Mucosa of stomach (tissue), 1 donor: ENCODE measurements around the gene CPNE7.

Source experiments
- H3K27me3 ChIP-seq: one replicate; pipeline ENCODE4 v1.7.0; 2013; ENCODE audit warnings: mild to moderate bottlenecking, low read length; ENCODE audit not compliant: control insufficient read depth, insufficient read depth
- H3K36me3 ChIP-seq: one replicate; pipeline ENCODE4 v1.7.0; 2013; ENCODE audit warnings: low read length; ENCODE audit not compliant: control insufficient read depth, insufficient read depth
- H3K4me1 ChIP-seq: one replicate; pipeline ENCODE4 v1.7.0; 2013; ENCODE audit warnings: mild to moderate bottlenecking, low read length; ENCODE audit not compliant: control insufficient read depth, insufficient read depth
- H3K4me3 ChIP-seq: one replicate; pipeline ENCODE4 v1.7.0; 2013; ENCODE audit warnings: low read length
- H3K9ac ChIP-seq: one replicate; pipeline ENCODE4 v1.7.0; 2013; ENCODE audit warnings: mild to moderate bottlenecking, low read length, moderate library complexity
- H3K9me3 ChIP-seq: one replicate; pipeline ENCODE4 v1.7.0; 2013; ENCODE audit warnings: mild to moderate bottlenecking, low read length, moderate library complexity; ENCODE audit not compliant: control insufficient read depth
- donor health status: Pancreatic carcinoma.

CPNE7 gene

DNA sequence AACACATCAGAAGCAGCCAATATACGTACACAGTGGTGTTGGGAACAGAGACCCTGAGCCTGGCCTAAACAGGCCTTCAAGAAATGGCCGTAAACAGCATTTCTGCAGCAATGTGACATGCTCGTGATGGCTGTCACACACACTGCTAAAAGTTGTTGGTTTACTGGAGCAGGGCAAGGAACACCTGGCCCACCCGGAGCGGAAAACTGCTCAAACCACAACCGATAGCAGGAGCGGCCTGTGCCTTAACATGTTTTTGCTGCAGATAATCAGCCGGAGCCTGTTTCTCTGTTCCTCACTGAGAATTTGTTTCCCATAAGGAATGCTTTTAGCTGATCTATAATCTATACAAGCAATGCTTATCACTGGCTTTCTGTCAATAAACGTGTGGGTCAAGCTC is 31.9 kb downstream of the CPNE7 start:
- H3K9me3 ChIP-seq, result no peaks in the 10 kb centered on the region
- H3K9ac ChIP-seq, result no peak overlapping the region
- no peaks in the 10 kb centered on the region for H3K4me1 ChIP-seq
- no peaks in the 10 kb centered on the region for H3K36me3 ChIP-seq
- peaks cover 18% of the 10 kb centered on the region for H3K27me3 ChIP-seq
- H3K4me3 ChIP-seq, result no peak overlapping the region

DNA sequence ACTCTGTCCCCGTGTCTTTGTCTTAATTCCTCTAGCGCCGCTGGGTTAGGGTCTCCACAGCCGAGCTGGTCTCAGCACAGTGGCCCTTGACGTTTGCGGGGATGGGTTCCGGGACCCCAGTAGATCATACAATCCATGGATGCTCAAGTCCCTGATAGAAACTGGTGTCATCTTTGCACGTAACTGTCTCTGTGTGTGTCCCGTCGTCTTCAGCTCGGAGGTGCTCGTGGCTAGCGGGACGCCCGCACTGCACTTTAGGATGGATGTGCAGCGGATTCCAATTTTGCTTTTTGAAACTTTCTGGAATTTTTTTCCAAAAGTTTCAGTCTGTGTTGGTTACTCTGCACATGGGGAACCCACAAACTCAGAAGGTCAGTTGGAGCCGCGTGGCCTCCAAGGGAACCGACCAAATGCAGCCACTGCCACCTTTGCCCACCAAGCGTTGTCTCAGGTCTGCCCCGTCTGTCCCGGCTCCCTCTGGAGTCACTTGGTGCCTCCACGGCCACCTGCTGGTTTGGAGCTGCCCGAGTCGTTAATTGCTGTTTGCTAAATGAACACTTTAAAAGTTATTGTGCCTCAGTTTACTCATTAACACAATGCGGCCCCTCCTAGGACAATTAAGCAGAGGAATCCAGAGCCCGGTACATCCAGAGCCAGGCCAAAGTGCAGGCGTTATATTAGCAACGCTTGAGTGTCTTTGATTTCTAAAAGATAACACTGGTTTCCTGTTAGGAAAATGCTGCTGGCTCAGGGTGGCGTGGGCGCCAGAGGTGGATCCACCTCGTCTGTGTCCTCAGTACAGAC is 32.6 kb downstream of the CPNE7 start:
- no peak overlapping the region for H3K4me3 ChIP-seq
- peaks cover 12% of the 10 kb centered on the region for H3K27me3 ChIP-seq
- no peak overlapping the region for H3K9ac ChIP-seq
- H3K9me3 ChIP-seq, result no peaks in the 10 kb centered on the region
- no peaks in the 10 kb centered on the region for H3K4me1 ChIP-seq
- no peaks in the 10 kb centered on the region for H3K36me3 ChIP-seq

DNA sequence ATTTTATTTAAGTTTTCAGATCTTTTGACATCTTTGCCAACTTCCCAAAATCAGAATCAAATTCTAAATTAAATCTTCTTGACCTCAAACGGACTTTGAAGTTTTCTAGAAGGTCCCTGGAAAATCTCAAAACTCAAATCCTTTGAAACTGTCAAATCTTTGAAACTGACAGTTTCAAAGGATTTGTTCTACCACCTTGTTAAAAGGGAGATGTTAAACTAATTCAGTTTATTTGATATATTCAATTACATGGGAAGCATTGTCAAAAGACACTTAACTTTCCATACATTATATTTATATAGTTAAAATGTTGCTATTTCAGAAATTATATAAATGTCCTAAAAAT is 34.5 kb downstream of the CPNE7 start:
- Histone ChIP-seq H3K27me3 (peaks cover 17% of the 10 kb centered on the region), H3K36me3 (no peaks in the 10 kb centered on the region), H3K9me3 (no peaks in the 10 kb centered on the region), H3K9ac (no peak overlapping the region), H3K4me3 (no peak overlapping the region), H3K4me1 (no peaks in the 10 kb centered on the region)

DNA sequence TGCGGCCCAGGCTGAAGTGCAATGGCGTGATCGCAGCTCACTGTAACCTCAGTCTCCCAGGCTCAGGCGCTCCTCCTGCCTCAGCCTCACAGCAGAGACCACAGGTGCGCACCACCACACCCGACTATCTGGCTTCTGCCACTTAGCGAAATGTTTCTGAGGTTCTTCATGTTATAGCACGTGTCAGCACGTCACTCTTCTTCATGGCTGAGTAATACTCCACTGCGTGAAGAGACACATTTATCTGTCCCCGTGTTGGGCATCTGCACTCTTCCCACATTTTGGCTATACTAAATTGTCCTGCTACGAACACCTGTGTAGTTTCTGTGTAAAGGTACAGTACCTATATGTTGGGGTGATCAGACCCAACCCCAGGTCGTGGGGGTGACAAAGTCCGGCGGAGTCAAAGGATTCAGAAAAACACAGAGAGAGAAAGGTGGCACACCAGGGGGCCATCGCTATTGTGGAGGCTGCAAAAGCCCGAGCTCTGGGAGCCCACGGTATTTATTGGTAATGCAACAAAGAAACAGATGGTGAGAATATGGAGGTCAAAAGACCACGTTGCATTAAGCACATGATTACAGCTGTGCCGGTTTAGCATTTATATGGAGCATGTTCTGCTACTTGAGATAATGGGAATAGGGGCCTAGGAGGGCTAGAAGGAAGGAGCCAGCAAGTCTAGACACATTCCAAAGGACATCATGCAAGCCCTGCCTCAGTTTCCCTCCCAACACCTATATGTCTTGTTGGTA is 37.0 kb downstream of the CPNE7 start:
- no peak overlapping the region for H3K4me3 ChIP-seq
- H3K9me3 ChIP-seq, result no peaks in the 10 kb centered on the region
- no peak overlapping the region for H3K9ac ChIP-seq
- H3K4me1 ChIP-seq, result no peaks in the 10 kb centered on the region
- H3K36me3 ChIP-seq, result no peaks in the 10 kb centered on the region
- peaks cover 20% of the 10 kb centered on the region for H3K27me3 ChIP-seq

DNA sequence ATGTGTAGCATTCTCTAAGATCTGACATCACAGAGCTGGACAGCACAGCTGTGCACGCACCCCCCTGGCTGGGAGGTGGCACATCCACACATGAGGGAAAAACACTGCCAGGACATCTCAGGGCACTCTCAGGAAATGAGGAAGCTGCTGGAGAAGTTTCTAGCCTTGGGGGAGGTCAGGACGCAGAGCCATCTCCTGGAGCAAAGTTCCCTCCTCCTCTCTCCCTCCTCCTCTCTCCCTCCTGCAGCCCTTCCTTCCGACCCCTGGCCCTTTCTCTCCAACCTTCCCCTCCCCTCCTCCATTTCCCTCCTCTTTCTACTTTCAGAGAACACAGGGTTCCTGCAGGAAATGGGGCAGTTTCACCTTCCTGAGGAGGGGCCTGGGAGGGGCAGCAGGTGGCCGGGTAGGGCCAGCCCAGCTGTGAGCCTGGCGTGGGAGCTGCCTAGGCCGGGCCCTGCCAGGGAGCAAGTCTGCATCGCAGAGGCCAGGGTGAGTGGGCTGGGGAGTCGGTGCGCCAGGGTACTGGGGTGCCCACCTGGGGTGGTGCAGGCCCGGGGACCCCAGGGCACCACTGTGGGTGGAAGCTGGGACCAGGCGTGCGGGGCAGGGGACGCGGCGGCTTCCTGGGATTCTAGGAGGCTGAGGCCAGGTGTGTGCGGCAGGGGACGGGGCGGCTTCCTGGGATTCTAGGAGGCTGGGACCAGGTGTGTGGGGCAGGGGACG is 37.8 kb downstream of the CPNE7 start, which contains the start of gene DPEP1:
TSS of gene DPEP1 (plus strand) at position 412 of the 723 bp plus-strand sequence. CDS start 16,769 bp downstream, outside the sequence.
- Histone ChIP-seq H3K36me3 (no peaks in the 10 kb centered on the region), H3K9ac (no peak within 1 kb of the TSS), H3K4me3 (no peak within 1 kb of the TSS), H3K27me3 (peaks cover 15% of the 10 kb centered on the region), H3K9me3 (no peaks in the 10 kb centered on the region), H3K4me1 (no peaks in the 10 kb centered on the region)

DNA sequence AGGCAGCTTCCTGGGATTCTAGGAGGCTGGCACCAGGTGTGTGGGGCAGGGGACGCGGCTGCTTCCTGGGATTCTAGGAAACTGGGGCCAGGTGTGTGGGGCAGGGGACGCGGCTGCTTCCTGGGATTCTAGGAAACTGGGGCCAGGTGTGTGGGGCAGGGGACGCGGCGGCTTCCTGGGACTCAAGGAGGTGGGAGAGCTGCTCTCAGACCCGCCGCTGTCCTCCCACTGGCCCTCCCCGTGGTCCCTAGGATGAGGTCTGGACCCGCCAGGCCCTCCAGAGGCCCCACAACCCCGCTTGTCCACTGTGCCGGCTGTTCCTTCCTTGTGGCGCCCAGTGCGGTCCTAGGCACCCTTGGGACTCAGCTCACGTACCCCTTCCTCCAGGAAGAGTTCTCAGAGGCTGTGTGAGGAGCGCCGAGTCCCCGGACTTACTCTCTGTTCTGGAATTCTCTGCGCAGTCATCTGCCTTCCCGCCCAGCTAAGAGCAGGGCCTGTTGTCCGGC is 38.4 kb downstream of the CPNE7 start:
- H3K4me1 ChIP-seq, result no peaks in the 10 kb centered on the region
- H3K9ac ChIP-seq, result no peak overlapping the region
- H3K36me3 ChIP-seq, result no peaks in the 10 kb centered on the region
- H3K4me3 ChIP-seq, result no peak overlapping the region
- H3K27me3 ChIP-seq, result peaks cover 12% of the 10 kb centered on the region
- H3K9me3 ChIP-seq, result no peaks in the 10 kb centered on the region

DNA sequence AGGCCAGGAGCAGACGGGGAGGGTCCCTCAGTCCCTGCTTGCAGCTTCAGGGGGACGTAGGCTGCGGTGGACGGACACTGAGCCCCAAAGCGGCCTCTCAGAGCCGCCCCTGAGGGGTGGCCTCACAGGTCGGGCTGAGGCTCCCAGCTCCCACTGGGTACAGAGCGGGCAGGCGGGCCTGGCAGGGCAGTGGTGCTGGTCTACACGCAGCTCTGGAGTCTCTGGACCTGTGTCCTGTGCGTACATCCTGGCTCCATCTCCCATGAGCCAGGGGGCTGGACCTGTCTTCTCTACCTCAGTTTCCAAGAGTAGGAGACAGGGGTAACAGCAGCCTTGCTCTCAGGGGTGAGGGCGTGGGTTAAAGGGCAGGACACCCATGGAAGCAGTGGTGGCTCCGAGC is 39.6 kb downstream of the CPNE7 start:
- Histone ChIP-seq H3K9ac (no peak overlapping the region), H3K4me1 (no peaks in the 10 kb centered on the region), H3K27me3 (peaks cover 14% of the 10 kb centered on the region), H3K4me3 (no peak overlapping the region), H3K9me3 (no peaks in the 10 kb centered on the region), H3K36me3 (no peaks in the 10 kb centered on the region)

DNA sequence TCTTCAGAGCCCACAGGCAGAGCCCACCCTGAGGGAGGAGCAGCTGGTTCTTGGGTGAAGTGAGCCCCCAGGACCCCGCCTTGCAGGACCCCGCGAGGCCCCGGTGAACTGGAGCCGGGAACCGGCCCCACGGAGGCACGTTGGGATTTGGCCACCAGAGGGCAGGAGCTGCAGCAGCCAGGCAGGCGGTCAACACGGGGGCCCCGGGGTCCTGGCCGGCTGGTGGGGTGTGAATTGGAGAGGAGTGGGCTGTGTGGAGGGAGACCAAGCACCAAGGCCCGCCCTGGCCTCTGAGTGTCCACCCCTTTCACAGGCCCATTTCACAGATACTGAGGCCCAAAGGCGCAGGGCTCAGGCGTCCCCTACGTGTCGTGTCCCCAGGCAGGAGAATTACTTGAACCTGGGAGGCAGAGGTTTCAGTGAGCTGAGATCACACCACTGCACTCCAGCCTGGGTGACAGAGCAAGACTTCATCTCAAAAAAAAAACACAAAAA is 40.1 kb downstream of the CPNE7 start:
- Histone ChIP-seq H3K4me1 (no peaks in the 10 kb centered on the region), H3K9ac (no peak overlapping the region), H3K9me3 (no peaks in the 10 kb centered on the region), H3K4me3 (no peak overlapping the region), H3K27me3 (peaks cover 16% of the 10 kb centered on the region), H3K36me3 (no peaks in the 10 kb centered on the region)

DNA sequence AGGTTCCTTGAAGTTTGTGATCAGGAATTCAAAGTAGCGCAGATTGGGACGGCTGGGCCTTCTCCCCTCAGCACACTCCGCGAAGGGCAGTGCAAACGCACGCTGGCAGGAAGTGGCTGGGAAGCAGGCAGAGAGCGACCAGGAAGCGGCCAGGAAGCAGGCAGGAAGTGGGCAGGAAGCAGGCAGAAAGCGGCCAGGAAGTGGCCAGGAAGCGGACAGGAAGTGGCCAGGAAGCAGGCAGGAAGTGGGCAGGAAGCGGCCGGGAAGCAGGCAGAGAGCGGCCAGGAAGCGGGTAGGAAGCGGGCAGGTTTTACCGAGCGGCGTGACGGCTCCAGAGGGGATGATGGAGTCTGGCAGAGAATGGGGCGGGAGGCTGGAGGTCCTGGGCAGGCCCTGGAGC is 41.1 kb downstream of the CPNE7 start:
- no peak overlapping the region for H3K4me3 ChIP-seq
- no peak overlapping the region for H3K9ac ChIP-seq
- no peaks in the 10 kb centered on the region for H3K9me3 ChIP-seq
- peaks cover 16% of the 10 kb centered on the region for H3K27me3 ChIP-seq
- H3K4me1 ChIP-seq, result no peaks in the 10 kb centered on the region
- H3K36me3 ChIP-seq, result no peaks in the 10 kb centered on the region

DNA sequence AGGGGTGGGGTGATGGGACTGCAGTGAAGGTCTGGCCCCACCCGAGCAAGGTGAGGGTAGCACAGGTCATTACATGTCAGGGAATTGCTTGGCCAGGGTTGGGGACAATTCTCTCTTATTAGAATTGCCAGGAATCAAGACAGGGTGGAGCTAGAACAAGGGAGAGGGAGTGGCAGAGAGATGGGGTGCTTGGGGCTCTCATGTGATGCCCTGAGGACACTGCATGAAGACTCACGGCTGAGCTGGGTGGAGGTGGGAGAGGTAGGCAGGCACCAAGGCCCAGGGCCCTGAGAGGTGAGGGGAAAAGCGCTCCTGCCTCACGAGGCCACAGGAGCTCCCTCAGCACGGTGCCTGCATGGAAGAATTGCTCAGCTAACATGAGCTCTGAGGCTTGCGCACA is 41.5 kb downstream of the CPNE7 start:
- no peaks in the 10 kb centered on the region for H3K9me3 ChIP-seq
- no peaks in the 10 kb centered on the region for H3K36me3 ChIP-seq
- peaks cover 17% of the 10 kb centered on the region for H3K27me3 ChIP-seq
- H3K9ac ChIP-seq, result no peak overlapping the region
- H3K4me3 ChIP-seq, result no peak overlapping the region
- no peaks in the 10 kb centered on the region for H3K4me1 ChIP-seq

DNA sequence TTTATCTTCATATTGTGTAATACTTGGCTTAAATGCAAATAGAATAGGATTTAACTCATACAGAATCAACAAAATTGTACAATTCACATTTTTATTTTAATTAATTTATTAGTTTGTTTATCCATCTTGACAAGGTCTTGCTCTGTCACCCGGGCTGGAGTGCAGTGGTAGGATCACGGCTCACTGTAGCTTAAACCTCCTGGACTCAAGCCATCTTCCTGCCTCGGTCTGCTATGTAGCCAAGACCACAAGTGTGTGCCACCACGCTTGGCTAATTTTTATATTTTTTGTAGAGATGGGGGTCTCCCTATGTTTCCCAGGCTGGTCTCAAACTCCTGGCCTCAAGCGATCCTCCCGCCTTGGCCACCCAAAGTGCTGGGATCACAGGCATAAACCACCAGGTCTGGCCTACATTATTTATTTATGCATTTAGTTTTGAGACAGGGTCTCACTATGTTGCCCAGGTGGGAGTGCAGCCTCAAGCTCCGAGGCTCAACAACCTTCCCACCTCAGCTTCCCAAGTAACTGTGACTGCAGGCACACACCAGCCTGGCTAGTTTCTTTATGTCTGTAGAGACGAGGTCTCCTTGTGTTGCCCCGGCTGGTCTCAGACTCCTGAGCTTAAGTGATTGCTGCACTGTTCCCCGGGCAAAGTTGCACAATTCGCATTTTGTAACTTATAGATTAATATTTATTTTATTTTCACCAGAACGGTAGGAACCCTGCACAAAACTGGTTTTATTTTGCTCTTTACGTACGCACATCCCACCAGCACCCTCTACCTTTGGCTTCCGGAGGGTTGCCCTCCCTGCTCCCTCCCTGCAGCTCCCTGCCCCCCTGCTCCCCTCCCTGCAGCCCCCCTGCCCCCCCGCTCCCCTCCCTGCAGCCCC is 42.8 kb downstream of the CPNE7 start:
- Histone ChIP-seq H3K36me3 (no peaks in the 10 kb centered on the region), H3K27me3 (peaks cover 24% of the 10 kb centered on the region), H3K9me3 (no peaks in the 10 kb centered on the region), H3K4me1 (no peaks in the 10 kb centered on the region), H3K4me3 (no peak overlapping the region), H3K9ac (no peak overlapping the region)
